Gastroesophageal sphincter (tissue), 3 donors: Measurements from ENCODE around the gene SYNPO.

Source experiments
- EP300 ChIP-seq: sonication (generic); formaldehyde crosslinking; IDR thresholded peaks from one replicate; pipeline ENCODE4 v1.6.1; 2017; ENCODE audit warnings: antibody characterized with exemption, mild to moderate bottlenecking
- TF ChIP-seq, protein P1 (sequence below), 4 experiments: fragments of 200-600 bp in 2 of 4; fragments of 450-650 bp in 2 of 4; sonication (generic) in 1 of 4; IDR thresholded peaks; one replicate each; pipeline ENCODE4 v1.5.1; 2017 to 2019; ENCODE audit warnings: antibody characterized with exemption in 4 of 4, mild to moderate bottlenecking in 2 of 4, moderate library complexity in 2 of 4

DNA sequence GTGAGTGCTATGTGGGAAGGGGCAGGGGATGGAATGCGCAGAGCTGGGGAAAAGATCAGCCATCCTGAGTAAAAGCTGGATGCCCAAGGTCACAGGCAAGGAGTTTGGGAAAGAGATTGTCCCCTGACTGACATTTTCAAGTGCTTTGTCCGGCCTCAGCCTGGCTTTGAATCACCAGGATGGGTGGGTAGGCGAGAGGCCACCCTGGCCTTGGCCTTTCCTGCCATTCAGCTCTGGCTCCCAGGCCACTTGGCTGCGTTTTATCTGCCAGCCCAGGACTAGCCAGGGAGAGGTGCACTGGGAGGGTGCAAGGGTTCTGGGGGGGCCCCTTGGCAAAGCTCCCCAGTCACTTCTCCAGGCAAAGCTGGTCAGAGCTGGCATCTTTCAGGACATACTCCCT is 37.4 kb upstream of the SYNPO start:
- TF ChIP-seq EP300 = no peak
- TF ChIP-seq, protein P1, sequence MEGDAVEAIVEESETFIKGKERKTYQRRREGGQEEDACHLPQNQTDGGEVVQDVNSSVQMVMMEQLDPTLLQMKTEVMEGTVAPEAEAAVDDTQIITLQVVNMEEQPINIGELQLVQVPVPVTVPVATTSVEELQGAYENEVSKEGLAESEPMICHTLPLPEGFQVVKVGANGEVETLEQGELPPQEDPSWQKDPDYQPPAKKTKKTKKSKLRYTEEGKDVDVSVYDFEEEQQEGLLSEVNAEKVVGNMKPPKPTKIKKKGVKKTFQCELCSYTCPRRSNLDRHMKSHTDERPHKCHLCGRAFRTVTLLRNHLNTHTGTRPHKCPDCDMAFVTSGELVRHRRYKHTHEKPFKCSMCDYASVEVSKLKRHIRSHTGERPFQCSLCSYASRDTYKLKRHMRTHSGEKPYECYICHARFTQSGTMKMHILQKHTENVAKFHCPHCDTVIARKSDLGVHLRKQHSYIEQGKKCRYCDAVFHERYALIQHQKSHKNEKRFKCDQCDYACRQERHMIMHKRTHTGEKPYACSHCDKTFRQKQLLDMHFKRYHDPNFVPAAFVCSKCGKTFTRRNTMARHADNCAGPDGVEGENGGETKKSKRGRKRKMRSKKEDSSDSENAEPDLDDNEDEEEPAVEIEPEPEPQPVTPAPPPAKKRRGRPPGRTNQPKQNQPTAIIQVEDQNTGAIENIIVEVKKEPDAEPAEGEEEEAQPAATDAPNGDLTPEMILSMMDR (IDR thresholded peaks at IDR 0.05) = no peak
